VCaP (cell line): Measurements from ENCODE around the gene CHST2.

Source experiments
- H3K27ac ChIP-seq: fragments of 450-650 bp; 2 replicates; pipeline ENCODE4 v1.5.1; 2017
- CTCF ChIP-seq: fragments of 450-650 bp; conservative IDR thresholded peaks from 2 replicates; pipeline ENCODE4 v1.5.1; 2017; ENCODE audit warnings: mild to moderate bottlenecking, moderate library complexity

The CHST2 gene

GRCh38 chr3:143090976-143091837 is 28.4 kb upstream of the CHST2 start:
- H3K27ac ChIP-seq, result peak overlapping the region; percentile 46
- no peak for TF ChIP-seq CTCF

- TF ChIP-seq CTCF, result no peak
- no peak overlapping the region; the same call in 1 of the 2 replicates for H3K27ac ChIP-seq
These were observed 27.4 kb upstream of the CHST2 start for GRCh38 chr3:143092191-143092590.

- no peak overlapping the region for H3K27ac ChIP-seq
- TF ChIP-seq CTCF, result no peak
These were observed 23.8 kb upstream of the CHST2 start for GRCh38 chr3:143095813-143096212.

GRCh38 chr3:143098032-143098764 is 21.4 kb upstream of the CHST2 start:
- no peak overlapping the region; the same call in 1 of the 2 replicates for H3K27ac ChIP-seq
- no peak for TF ChIP-seq CTCF

GRCh38 chr3:143099210-143099609 is 20.4 kb upstream of the CHST2 start:
- no peak for TF ChIP-seq CTCF
- no peak overlapping the region for H3K27ac ChIP-seq

GRCh38 chr3:143099690-143100089 is 19.9 kb upstream of the CHST2 start:
- no peak overlapping the region for H3K27ac ChIP-seq
- TF ChIP-seq CTCF, result no peak

- TF ChIP-seq CTCF, result no peak
- H3K27ac ChIP-seq, result no peak overlapping the region
These were observed 19.1 kb upstream of the CHST2 start for GRCh38 chr3:143100451-143100850.
